Thoracic aorta (tissue), 2 donors: ENCODE measurements around the gene OR13J1. TPM values are rescaled to one million over a fixed set of nuclear protein-coding genes. Genes with fewer than 3 reads are reported as not detected.

Experiments
- ATAC-seq: fragments of 150-250 bp; one replicate; pipeline ENCODE4 v1.8.0; 2017; ENCODE audit warnings: low read depth; ENCODE audit not compliant: insufficient number of reproducible peaks, low FRiP score
- DNase-seq: peaks from one replicate; pipeline ENCODE4 v3.0.0-alpha.2; 2020; ENCODE audit warnings: low spot score
- H3K27ac ChIP-seq, 2 donors: fragments of 200-600 bp; sonication (generic); 1 replicate in 1 of 2; 2 replicates in 1 of 2; pipeline ENCODE4 v1.5.1; 2016; ENCODE audit warnings: mild to moderate bottlenecking in 2 of 2, moderate library complexity in 2 of 2
- H3K27me3 ChIP-seq: fragments of 200-600 bp; sonication (generic); replicated peaks from 2 replicates; pipeline ENCODE4 v1.6.0; 2016; ENCODE audit warnings: mild to moderate bottlenecking; ENCODE audit not compliant: insufficient read depth
- H3K36me3 ChIP-seq: fragments of 200-600 bp; sonication (generic); one replicate; pipeline ENCODE4 v1.5.1; 2016
- H3K4me1 ChIP-seq, 2 donors: fragments of 200-600 bp; sonication (generic); 1 replicate in 1 of 2; 2 replicates in 1 of 2; pipeline versions ENCODE4 v1.5.1 to v1.6.0; 2016; ENCODE audit warnings: low read depth in 2 of 2, mild to moderate bottlenecking in 1 of 2; ENCODE audit not compliant: control insufficient read depth in 1 of 2
- H3K4me3 ChIP-seq: fragments of 200-600 bp; sonication (generic); 2 replicates; pipeline ENCODE4 v1.5.1; 2016; ENCODE audit warnings: mild to moderate bottlenecking
- H3K9me3 ChIP-seq: fragments of 200-600 bp; sonication (generic); 2 replicates; pipeline ENCODE4 v1.5.1; 2016
- CTCF ChIP-seq: fragments of 200-600 bp; sonication (generic); IDR thresholded peaks from one replicate; pipeline ENCODE4 v1.5.1; 2019; ENCODE audit warnings: antibody characterized with exemption
- total RNA-seq, 2 donors: library from RNA; depleted of rRNA; stranded (reverse); fragments of >200 nt; gene quantifications; one replicate each; pipeline versions ENCODE4 v1.1.0 to v1.2.3, GENCODE V29; 2016

The OR13J1 gene
- total RNA-seq, 2 donors from 2014 or later = not detected

GRCh38 chr9:35862328-35862727 is 7.9 kb downstream of the OR13J1 start:
- DNase-seq (no peak), ATAC-seq (no peak)
- H3K9me3 ChIP-seq = no peaks in the 10 kb centered on the region
- H3K4me3 ChIP-seq = no peak overlapping the region
- no peak overlapping the region for H3K27ac ChIP-seq
- peaks cover 4% of the 10 kb centered on the region for H3K27me3 ChIP-seq
- TF ChIP-seq CTCF = no peak
- no peaks in the 10 kb centered on the region for H3K36me3 ChIP-seq
- no peaks in the 10 kb centered on the region for H3K4me1 ChIP-seq

GRCh38 chr9:35861161-35861897 is 8.9 kb downstream of the OR13J1 start:
- peaks cover 1% of the 10 kb centered on the region for H3K27me3 ChIP-seq
- no peaks in the 10 kb centered on the region for H3K4me1 ChIP-seq
- no peak overlapping the region for H3K27ac ChIP-seq
- H3K4me3 ChIP-seq = no peak overlapping the region
- H3K9me3 ChIP-seq = no peaks in the 10 kb centered on the region
- H3K36me3 ChIP-seq = no peaks in the 10 kb centered on the region
- DNase-seq = no peak
- ATAC-seq = no peak
- TF ChIP-seq CTCF = no peak

GRCh38 chr9:35859990-35860339 is 10.2 kb downstream of the OR13J1 start:
- DNase-seq = no peak
- TF ChIP-seq CTCF = no peak
- Histone ChIP-seq H3K9me3 (no peaks in the 10 kb centered on the region), H3K4me1 (no peaks in the 10 kb centered on the region), H3K36me3 (no peaks in the 10 kb centered on the region), H3K4me3 (no peak overlapping the region), H3K27me3 (no peaks in the 10 kb centered on the region), H3K27ac (no peak overlapping the region)
- no peak for ATAC-seq

- no peak for DNase-seq
- ATAC-seq = no peak
- TF ChIP-seq CTCF = no peak
Observed at GRCh38 chr9:35859310-35859989, 10.8 kb downstream of the OR13J1 start.

GRCh38 chr9:35858458-35858857 is 11.7 kb downstream of the OR13J1 start:
- Histone ChIP-seq H3K4me1 (no peaks in the 10 kb centered on the region), H3K27ac (no peak overlapping the region), H3K36me3 (peaks cover 4% of the 10 kb centered on the region), H3K4me3 (no peak overlapping the region), H3K9me3 (no peaks in the 10 kb centered on the region), H3K27me3 (no peaks in the 10 kb centered on the region)
- ATAC-seq (no peak), DNase-seq (no peak)
- TF ChIP-seq CTCF = no peak

More at GRCh38 chr9:35859310-35859989, 10.8 kb downstream of the OR13J1 start:
- H3K4me3 ChIP-seq = no peak overlapping the region
- H3K9me3 ChIP-seq = no peaks in the 10 kb centered on the region
- no peaks in the 10 kb centered on the region for H3K27me3 ChIP-seq
- no peaks in the 10 kb centered on the region for H3K4me1 ChIP-seq
- H3K36me3 ChIP-seq = no peaks in the 10 kb centered on the region
- H3K27ac ChIP-seq = no peak overlapping the region
